ENCODE results near the gene PPIP5K1.

PPIP5K1 gene

GRCh38 chr15:43492673-43493601 lies 97.1 kb downstream of the PPIP5K1 start, which contains the start of gene TP53BP1:
TSS of gene TP53BP1 (minus strand) at chr15:43493156. CDS start at chr15:43493043, 113 bp downstream.
- DNase-seq (ENCODE audit: extremely low read depth in 1 of 2, low read depth in 1 of 2), result peak; percentile 89

DNA sequence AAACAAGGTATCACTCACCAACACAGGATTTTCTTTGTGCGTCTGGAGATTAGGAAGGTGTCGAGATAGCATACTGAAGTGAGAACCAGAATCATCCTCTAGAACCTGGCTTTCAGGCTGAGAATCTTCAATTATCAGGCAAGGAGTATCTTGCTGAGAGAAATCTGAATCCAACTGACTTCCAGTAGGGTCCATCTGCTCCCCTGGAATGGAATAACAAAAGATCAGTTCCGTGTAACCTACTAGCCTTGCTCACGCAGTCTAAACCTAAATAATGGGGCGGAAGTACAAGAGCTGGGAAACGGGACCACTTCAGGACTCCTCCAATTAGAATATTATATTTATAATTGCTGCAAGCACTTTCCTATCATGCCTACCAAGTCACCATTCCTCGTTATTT lies 97.7 kb downstream of the PPIP5K1 start:
- DNase-seq (ENCODE audit: extremely low read depth in 1 of 2, low read depth in 1 of 2), result no peak

- DNase-seq (ENCODE audit: extremely low read depth in 1 of 2, low read depth in 1 of 2), result no peak
These were observed 100.8 kb downstream of the PPIP5K1 start for GRCh38 chr15:43489191-43489590.

DNA sequence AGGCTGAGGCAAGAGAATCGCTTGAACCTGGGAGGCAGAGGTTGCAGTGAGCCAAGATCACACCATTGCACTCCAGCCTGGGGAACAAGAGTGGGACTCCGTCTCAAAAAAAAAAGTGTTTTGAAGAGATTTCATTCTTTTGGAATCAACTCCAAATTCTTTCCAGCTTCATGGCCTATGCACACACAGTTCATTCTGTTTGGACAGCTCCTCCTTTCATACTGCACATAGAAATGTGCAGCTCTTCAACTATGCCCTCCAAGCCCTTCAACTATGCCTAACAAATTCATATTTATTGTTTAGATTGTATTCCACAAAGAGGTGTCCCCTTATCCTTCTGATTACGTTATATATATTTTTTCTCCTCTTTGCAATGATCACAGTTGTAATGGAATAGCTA lies 101.2 kb downstream of the PPIP5K1 start:
- no peak for DNase-seq (ENCODE audit: extremely low read depth in 1 of 2, low read depth in 1 of 2)

- no peak for DNase-seq (ENCODE audit: extremely low read depth in 1 of 2, low read depth in 1 of 2)
These were observed 102.6 kb downstream of the PPIP5K1 start for GRCh38 chr15:43487271-43487895.

GRCh38 chr15:43484455-43484854 lies 105.6 kb downstream of the PPIP5K1 start:
- DNase-seq (ENCODE audit: extremely low read depth in 1 of 2, low read depth in 1 of 2), result no peak

Measured in activated CD8-positive, alpha-beta memory T cell treated with anti-CD3 and anti-CD28 coated beads for 1 hour (primary cell).